HG02885 (cell line): ENCODE measurements around the gene PDPN.

Experiments
- ATAC-seq: cut with Tn5 transposase; IDR thresholded peaks from one replicate; pipeline ENCODE4 v1.9.1; 2021; ENCODE audit warnings: mild to moderate bottlenecking; ENCODE audit not compliant: unreplicated experiment, poor library complexity

Gene PDPN

DNA sequence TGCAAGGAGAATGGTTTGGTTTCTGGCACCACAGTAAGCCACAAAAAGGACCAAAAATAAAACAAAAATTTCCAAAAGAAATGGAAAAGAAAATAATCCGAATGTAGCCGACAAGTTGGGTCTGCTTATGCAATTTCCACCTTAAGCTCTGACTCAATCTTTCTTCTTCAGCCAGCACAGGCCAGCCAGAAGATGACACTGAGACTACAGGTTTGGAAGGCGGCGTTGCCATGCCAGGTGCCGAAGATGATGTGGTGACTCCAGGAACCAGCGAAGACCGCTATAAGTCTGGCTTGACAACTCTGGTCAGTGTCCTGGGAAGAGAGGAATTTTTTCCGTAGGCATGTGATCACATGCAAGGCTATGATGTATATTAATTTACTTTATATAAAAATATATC, 23.4 kb downstream of the PDPN start:
- ATAC-seq, result no peak

DNA sequence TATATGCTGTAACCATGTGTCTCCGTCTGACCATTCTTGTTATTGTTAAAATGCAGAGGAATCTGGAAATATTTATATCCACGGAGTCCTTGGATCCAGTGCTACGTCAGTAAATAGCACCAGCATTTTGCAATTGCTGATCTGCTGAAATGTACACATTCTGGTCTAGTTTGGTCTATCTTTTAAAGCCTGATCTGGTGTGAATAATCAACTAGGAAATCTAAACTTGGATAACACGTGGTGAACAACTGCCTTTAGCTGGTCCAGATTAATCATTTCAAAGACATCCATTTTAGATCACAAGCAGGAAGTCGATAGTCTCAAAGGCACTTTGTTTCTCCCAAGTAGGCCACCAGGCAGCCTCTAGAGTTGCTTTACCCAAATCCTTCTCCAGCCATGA, 32.6 kb downstream of the PDPN start:
- no peak for ATAC-seq

DNA sequence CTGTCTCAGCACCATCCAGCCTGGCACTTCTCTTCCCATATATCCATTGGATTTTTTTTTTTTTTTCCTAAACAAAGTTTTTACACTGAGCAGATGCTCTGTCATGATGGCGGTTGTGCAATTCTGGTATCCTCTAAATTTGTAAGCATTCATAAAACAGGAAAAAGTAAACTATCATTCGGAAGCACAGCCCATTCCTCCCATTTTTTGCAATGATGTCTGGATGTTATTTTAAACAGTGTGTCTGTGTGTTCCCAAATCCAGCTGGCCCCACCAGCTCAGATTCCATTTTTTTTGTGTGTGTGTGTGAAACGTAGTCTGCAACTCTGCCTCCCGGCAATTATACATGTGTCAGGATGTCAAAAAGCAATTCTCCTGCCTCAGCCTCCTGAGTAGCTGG, 33.5 kb downstream of the PDPN start:
- no peak for ATAC-seq

DNA sequence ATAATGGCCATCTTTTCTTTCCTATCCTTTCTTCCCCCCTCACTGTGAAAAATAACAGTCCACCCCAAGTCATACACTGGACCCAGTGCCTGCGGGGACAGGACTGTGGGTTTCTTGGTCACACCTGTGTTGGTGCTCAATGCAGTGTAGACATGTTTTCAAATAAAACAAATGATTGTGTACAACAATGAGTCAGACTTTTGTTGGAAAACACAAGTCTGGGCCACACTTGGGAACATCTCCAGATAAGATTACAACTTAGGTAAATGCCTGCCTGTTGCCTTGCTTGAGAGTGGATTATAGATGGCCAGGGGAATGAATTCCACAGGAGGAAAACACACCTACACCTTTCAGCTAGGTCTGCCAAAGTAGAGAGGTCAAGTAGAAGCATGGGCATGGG, 34.1 kb downstream of the PDPN start:
- no peak for ATAC-seq

DNA sequence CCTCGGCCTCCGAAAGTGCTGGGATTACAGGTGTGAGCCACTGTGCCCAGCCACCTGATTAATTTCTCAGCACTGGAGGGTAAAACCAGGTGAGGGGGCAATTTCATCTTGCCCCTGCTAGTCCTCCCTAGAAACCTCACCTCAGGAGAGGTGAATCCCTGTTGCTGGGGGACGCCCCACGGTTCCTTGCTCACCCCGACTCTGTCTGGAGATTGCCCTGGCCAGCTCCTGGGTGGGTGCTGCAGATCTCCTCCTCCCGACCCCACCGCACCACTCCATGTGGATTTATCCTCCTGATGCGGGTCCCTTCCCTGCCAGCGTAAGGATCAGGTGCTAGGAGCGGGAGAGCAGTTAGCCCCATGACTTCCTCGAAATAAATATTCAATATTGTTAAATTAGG, 34.9 kb downstream of the PDPN start:
- no peak for ATAC-seq

DNA sequence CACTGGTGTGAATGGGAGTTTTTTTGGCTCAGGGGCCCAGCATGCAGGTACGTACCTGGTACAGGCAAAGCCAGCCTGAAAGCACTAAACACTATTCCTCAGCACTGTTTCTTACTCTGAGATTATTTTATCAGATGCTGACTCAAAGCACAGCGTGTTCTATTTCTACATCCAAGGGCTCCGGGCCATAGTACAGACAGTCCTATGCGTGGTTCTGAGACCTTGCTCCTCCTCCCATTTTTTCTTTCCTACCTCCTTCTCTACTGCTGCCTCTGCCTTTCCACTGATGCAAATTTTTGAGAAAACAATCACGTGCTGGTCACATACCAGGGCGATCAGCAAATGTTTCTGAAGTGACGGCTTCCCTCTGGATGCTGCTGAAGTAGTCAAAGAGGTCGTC, 36.3 kb downstream of the PDPN start:
- no peak for ATAC-seq

DNA sequence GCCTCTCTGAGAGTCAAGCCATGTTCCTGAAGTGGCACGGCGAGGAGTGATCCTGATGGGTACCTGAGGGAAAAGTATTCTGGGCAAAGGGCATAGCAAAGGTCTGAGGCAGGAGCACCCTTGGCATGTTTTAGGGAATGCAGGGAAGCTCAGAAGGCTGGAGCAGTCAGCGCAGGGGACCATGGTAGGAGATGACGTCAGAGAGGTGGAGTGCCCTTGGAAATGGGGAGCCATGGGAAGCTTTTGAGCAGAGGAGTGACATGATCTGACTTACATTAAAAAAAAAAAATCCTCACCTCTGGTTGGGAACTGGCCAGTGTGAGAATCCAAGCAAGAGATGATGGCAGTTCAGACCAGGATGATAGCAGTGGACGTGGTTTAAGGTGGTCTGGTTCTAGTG, 37.2 kb downstream of the PDPN start:
- ATAC-seq, result no peak

DNA sequence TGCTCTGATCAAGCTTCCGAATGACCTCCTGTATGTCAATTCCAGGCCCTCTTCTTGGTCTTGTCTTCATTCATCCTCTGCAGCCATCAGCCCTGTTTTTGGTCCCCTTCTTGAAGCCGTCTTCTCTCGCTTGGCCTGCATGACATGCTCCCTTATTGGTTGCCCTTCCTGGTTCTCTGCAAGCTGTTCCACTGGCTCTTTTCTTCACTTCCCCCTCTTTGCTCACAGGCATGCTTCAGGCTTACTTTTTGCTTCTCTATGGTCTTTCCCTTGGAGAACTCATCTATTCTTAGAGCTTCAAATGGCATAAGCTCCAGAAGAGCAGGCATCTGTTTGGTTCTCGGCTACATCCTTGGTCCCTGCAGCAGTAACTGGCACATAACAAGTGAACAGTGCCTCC, 38.8 kb downstream of the PDPN start:
- no peak for ATAC-seq

DNA sequence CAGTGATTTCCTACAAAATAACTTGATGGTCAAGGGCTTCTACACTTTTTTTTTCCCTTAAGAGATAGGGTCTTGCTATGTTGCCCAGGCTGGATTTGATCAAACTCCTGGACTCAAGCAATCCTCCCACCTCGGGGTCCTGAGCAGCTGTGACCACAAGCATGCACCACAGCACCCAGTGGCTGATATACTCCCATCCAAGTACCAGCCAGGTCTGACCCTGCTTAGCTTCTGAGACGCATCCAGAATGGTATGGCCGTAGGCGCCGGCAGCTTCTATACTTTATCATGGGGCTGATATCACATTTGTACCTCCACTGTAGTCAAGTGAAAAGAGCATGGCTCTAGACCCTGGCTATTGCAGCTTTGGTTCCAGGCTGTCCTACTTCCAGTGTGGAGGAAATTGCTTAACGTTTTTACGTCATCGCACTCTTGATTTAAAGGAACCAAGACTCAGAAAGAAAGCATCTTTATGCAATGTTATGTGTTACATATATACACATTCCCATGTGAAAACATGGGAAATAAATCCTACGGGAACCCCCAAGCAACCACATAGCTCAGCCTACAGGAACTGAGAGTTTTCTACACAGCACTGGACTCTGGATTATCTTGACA, 39.5 kb downstream of the PDPN start:
- no peak for ATAC-seq

DNA sequence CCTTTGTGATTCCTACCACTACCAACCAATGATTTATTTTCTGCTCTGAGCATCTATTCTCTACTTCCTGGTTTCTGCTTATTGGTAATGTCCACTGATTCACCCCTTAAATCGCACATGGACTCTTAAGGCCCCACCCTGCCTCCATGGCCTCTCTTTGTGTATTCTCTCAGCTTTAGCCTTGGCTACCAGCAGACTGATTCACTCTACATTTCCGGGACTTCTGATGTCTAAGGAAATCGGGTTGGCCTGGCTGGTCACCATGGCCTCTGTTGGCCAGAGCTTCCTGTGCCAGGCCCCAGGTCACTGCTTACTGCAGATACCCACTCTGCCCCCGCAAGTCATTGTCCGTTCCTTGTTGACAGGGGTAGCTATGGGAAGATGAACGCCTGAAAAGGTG, 40.9 kb downstream of the PDPN start:
- ATAC-seq, result no peak

DNA sequence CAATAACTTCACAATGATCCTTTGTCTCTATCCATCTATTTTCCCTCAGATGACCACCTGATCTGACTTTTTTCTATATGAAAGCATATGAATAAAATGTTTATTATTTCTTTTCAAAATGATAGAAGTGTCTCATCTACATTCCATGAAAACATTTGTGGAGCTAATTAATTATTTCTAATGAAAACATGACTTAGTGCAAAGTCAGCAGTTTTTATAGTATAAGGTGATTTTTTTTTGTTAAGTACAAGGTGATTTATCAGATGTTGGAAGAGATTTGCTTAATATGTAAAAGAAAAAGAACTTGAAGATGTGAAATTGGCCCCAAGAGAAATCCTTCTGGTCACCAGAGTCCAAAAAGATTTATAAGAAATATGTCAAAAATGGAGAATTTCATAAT, 43.5 kb downstream of the PDPN start:
- ATAC-seq, result no peak

DNA sequence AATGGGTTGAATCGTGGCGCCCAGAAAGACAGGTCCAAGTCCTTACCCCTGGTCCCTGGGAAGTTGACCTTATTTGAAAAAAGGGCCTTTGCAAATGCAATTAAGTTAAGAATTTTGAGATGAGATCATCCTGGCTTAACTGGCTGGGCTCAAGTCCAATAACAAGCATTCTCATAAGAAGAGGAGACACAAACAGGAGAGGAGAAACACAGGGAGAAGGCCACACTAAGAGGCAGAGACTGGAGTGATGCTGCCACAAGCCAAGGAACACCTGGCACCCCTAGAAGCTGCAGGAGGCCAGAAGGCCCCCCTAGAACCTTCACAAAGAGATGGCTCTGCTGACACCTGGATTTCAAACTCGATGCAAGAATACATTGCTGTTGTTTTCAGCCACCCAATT, 44.6 kb downstream of the PDPN start:
- no peak for ATAC-seq

DNA sequence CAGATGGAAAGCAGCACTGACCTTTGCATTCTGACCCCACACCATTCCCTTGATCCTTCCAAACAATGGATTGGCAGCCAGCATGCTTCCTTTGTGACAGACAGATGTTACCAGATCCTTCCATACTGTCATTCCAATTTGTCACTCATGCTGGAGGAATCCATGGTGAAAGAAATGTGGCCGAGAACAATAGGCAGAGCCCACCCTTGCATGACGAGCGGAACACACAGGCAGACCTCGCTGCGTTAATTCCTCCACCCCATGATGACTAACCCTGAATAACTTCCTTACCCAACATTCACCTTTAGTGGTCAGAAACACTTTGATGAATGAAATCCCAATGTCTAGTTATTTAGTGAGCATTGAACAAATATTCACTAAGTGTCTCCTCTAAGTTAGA, 45.1 kb downstream of the PDPN start:
- ATAC-seq, result no peak

DNA sequence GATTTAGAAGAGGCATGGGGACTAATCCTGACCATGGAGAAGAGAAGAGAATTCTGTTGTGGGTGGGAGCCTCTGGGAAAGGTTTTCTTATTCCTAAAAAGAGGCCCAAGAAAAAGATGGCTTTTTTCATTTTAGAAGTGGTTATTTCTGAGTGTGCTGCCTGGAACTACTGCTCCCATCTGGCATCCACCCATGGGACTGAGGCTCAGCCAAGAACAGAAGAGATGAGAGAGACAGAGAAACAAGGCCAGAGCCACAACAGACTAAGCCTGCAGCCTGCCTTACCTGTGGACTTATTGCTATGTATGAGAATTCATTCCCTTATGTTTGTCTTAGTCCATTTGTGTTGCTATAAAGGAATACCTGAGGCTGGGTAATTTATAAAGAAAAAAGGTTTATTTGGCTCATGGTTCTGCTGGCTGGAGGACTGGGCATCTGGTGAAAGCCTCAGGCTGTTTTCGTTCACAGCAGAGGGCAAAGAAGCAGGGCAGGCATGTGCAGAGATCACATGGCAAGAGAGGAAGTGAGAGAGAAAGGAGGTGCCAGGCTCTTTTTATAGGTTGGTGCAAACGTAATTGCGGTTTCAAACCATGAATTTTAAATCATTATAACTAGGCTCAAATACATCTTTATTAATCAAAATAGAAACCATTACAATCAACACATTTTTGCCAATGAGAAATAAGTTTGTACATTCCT, 58.8 kb downstream of the PDPN start:
- no peak for ATAC-seq

DNA sequence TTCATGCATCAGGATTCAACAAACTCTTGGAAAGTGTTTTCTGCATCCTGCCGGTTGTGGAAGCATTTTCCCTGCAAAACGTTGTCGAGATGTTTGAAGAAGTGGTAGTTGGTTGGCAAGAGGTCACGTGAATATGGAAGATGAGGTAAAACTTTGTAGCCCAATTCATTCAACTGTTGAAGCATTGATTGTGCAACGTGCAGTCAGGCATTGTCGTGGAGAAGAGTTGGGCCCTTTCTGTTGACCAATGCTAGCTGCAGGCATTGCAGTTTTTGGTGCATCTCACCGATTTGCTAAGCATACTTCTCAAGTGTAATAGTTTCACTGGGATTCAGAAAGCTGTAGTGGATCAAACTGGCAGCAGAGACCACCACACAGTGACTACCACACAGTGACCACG, 59.4 kb downstream of the PDPN start:
- ATAC-seq, result no peak

DNA sequence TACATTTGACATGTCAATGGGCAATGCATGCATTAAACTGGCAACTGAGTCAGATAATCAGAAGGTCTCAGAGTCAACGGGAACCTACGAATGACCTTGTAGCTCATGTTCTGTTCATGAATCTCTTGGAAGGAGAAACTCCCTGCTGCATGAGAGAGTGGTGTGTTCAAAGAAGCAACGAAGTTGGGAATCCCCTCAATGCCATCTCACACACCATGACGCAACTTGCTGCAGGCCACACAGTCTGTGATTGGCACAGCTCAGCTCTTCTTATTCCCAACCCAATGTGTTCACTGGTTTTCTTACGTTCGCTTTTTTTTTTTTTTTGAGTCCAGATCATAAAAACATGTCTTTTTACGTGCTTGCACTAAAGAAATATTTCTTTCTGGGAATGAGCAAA, 62.9 kb downstream of the PDPN start:
- ATAC-seq, result no peak

DNA sequence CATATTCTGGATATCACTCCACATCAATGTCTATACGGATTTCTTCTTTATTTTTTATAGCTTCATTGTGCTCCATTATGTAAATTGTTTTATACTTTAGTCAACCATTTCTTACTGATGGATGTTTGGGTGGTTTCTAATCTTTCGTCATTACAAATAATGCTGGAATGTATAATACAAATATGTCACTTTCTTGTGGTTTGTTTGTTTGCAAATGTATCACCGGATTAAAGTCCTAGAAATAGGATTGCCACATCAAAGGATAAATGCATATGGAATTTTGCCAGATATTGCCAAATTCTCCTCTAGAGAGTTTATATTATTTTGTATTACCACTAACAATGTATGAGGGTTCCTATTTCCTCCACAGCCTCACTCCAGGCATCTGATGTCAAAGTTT, 67.6 kb downstream of the PDPN start:
- no peak for ATAC-seq

DNA sequence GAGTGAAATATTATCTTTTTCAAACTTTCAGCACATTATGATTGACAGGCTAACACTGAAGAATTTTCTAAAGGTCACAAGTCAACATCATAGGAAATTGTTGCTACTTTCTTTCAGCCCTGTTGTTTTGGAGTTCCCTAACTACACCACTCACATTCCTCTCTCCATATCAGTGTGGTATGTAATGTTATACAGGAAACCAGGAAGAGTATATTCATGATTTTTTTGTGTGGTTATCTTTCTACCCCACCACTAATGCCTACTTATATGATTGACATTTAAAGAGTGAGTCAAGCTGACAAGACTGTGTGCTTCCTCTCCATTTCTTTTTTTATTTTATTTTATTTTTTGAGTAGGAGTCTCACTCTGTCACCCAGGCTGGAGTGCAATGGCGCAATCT, 68.6 kb downstream of the PDPN start:
- ATAC-seq, result no peak

DNA sequence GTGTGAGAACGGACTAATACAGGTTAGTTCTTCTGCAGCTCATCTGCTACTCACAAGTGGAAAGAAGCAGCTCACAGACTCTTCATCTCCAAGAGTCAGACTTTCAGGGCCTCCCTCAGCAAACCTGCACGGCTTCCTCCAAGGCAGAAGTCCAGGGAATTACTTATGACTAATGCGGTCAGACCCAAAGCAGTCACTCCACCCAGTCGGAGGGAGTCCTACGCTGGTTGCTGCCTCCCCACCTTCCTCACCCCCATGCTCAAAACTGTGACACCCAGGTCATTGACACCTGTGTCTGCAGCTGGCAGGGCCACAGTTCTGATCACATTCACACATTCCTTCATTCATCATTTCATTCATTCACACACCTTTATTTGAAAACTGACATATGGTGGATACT, 77.9 kb downstream of the PDPN start:
- no peak for ATAC-seq

DNA sequence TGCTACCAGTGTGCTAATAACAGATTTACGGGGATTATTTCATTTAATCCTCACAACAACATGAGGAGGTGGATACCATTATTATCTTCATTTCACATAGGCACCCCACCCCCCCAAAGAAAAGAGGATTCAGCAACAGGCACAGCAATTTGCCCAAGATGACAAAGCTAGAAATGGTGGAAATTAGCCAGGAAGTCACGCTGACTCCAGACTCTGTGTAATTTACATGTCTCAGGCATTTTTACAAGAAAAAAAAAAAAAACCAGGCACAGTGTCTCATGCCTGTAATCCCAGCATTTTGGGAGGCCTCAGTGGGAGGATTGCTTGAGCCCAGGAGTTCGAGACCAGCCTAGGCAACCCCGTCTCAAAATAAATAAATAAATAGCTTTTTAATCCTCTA, 78.9 kb downstream of the PDPN start:
- no peak for ATAC-seq

DNA sequence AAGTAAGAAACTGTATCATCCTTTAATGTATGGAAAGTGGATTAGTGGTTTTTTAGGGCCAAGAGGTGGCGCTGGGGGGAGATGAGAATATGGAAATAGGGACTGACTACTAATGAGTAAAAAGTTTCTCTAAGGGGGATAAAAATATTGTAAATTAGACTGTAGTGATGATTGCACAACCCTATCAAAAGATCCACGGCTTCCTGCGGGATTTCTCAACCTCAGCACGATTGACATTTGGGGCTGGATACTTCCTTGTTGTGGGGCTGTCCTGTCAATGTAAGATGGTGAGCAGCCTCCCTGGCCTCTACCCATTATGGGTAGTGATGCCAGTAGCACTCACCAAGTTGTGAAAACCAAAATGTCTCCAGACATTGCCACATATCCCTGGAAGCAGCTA, 80.3 kb downstream of the PDPN start:
- ATAC-seq, result no peak

DNA sequence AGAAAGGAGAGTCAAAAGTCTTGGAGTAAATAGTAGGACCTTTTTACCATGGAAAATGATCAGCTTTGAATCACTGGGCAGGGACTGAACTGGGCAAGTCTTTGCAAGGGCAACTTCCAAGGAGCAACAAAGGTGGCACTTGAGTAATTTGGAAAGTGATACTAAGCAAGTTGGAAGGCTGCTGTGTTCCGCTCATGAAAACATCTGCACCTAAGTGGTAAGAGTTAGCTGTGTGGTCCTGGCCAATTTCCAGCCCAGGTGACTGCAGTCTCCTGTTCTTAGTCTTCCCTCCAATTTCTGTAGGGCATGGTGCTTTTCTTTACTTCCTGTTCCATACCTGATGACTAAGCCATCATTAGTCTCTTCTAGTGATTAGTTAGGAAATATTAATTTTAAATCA, 80.8 kb downstream of the PDPN start:
- ATAC-seq, result no peak

DNA sequence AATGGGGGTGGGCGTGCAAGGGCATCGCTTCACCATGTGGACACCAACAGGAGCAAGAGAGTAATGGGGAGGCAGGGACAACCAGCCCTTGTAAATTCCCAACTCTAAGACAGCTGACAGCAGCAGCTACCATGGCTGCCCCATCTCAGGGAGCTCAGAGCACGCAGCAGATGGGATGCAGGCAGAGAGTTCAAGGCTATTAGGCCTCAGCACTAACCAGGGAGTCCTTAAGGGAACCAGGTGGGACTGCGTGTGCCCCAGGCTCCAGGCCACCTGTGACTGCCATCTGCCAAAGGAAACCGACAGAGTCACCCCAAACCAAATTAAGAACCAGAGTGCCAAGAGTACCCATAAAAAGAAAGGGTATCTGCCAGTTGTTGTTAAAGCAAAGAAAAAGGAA, 82.7 kb downstream of the PDPN start:
- ATAC-seq, result no peak
